Tibial nerve (tissue), 4 donors: Measurements from ENCODE around the gene IRX5. TPM values are rescaled to one million over a fixed set of nuclear protein-coding genes. Genes with fewer than 3 reads are reported as not detected.
A peak's percentile ranks its signal among the peaks of the same experiment; 100 is the strongest.

Source experiments
- DNase-seq, 2 donors: peaks; one replicate each; pipeline ENCODE4 v3.0.0-alpha.2; 2019; ENCODE audit warnings: low spot score in 2 of 2
- H3K27ac ChIP-seq, 4 donors: fragments of 200-600 bp; sonication (generic) in 3 of 4; one replicate each; pipeline ENCODE4 v1.5.1; 2017 to 2019; ENCODE audit warnings: mild to moderate bottlenecking in 1 of 4
- H3K27me3 ChIP-seq, 2 donors: fragments of 200-600 bp; sonication (generic) in 1 of 2; one replicate each; pipeline versions ENCODE4 v1.5.1 to v1.6.0; 2017 to 2019
- H3K36me3 ChIP-seq, 3 donors: fragments of 200-600 bp; sonication (generic); one replicate each; pipeline ENCODE4 v1.5.1; 2018 to 2019
- H3K4me1 ChIP-seq, 4 donors: fragments of 200-600 bp; sonication (generic) in 3 of 4; one replicate each; pipeline ENCODE4 v1.5.1; 2017 to 2019
- H3K4me3 ChIP-seq, 4 donors: fragments of 200-600 bp; sonication (generic) in 3 of 4; one replicate each; pipeline ENCODE4 v1.5.1; 2017 to 2019; ENCODE audit warnings: mild to moderate bottlenecking in 1 of 4, moderate library complexity in 1 of 4
- H3K9me3 ChIP-seq, 4 donors: fragments of 200-600 bp; sonication (generic) in 3 of 4; one replicate each; pipeline ENCODE4 v1.5.1; 2017 to 2019
- CTCF ChIP-seq, 5 experiments: fragments of 200-600 bp in 3 of 5; fragments of 450-650 bp in 2 of 5; sonication (generic) in 3 of 5; IDR thresholded peaks; one replicate each; pipeline ENCODE4 v1.5.1; 2016 to 2019; ENCODE audit warnings: antibody characterized with exemption in 5 of 5, mild to moderate bottlenecking in 3 of 5, moderate library complexity in 2 of 5
- EP300 ChIP-seq, 2 donors: sonication (generic); formaldehyde crosslinking; IDR thresholded peaks; one replicate each; pipeline ENCODE4 v1.6.1; 2017; ENCODE audit warnings: antibody characterized with exemption in 2 of 2, mild to moderate bottlenecking in 1 of 2
- POLR2A ChIP-seq, 2 donors: fragments of 450-650 bp; IDR thresholded peaks; one replicate each; pipeline ENCODE4 v1.6.1; 2017; ENCODE audit warnings: antibody characterized with exemption in 2 of 2, mild to moderate bottlenecking in 2 of 2, moderate library complexity in 2 of 2
- WGBS, 2 donors: methylation state at CpG; one replicate each; pipeline ENCODE4 v1.1.5; 2018; 5-methylcytosine and 5-hydroxymethylcytosine counted together
- total RNA-seq, 4 donors: library from RNA; depleted of rRNA; stranded (reverse); fragments of >200 nt; gene quantifications; one replicate each; pipeline ENCODE4 v1.1.0, GENCODE V29; 2016

IRX5 gene
- total RNA-seq, 4 donors from 2014 or later, result not detected

DNA sequence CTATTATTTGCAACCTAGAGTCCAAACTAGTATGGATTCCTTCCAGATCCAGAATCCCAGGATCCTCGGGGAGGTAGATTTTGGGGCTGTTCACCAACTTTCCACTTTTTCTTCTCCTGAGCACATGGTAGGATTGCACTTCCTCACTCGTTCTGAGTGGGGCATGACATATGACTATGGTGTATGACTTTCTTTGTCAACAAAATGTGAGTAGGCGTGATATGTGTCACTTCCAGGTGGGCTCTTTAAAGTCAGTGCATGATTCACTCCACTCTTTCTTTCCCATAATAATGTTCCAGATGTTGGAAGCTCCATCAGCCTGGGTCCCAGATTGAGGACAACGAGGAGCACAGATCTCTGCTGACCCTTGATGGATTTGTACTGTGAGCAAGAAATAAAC lies 21.5 kb downstream of the IRX5 start:
- DNase-seq, result no peak
- H3K4me1 ChIP-seq, result no peaks in the 10 kb centered on the region
- H3K4me3 ChIP-seq, result no peak overlapping the region
- H3K36me3 ChIP-seq, result no peaks in the 10 kb centered on the region
- WGBS, 2 donors, result 58 to 61% methylated on average over 4 of the region's 4 CpGs
- TF ChIP-seq CTCF (IDR thresholded peaks at IDR 0.05) (no peak), EP300 (IDR thresholded peaks at IDR 0.05) (no peak), POLR2A (IDR thresholded peaks at IDR 0.05) (no peak)
- no peak overlapping the region for H3K27ac ChIP-seq
- H3K9me3 ChIP-seq, result peaks cover 0 to 7% (median 0%) of the 10 kb centered on the region in 4 donors
- peaks cover 0 to 43% of the 10 kb centered on the region in 2 donors for H3K27me3 ChIP-seq

DNA sequence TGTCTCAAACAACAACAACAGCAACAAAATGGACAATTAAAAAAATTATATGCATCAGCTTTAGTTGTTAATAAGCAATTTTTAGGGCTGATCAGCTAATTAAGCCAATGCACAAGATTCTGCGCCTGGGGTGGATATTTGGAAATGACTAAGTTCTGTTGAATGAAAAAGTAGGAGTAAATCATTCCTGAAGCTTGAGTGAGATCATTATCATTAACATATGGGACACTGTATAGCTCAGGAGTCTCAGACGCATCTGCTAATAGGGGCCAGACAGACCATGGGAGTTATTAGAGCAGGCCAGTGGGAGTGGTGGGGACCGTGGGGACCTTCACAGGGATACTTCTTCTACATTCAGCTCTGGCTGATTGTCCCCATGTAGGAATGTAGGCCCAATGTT lies 22.8 kb downstream of the IRX5 start:
- 84 to 91% methylated on average over 3 of the region's 3 CpGs for WGBS, 2 donors
- Histone ChIP-seq H3K9me3 (peaks cover 0 to 7% (median 0%) of the 10 kb centered on the region in 4 donors), H3K36me3 (no peaks in the 10 kb centered on the region), H3K27me3 (peaks cover 0 to 36% of the 10 kb centered on the region in 2 donors), H3K4me3 (no peak overlapping the region), H3K27ac (no peak overlapping the region), H3K4me1 (no peaks in the 10 kb centered on the region)
- no peak for DNase-seq
- no peak for TF ChIP-seq CTCF (IDR thresholded peaks at IDR 0.05)
- TF ChIP-seq POLR2A (IDR thresholded peaks at IDR 0.05), result no peak
- no peak for TF ChIP-seq EP300 (IDR thresholded peaks at IDR 0.05)

GRCh38 chr16:54954220-54954619 lies 23.6 kb downstream of the IRX5 start:
- peaks cover 0 to 2% (median 0%) of the 10 kb centered on the region in 4 donors for H3K9me3 ChIP-seq
- DNase-seq, result no peak
- 67 to 72% methylated on average over 3 of the region's 3 CpGs for WGBS, 2 donors
- TF ChIP-seq EP300 (IDR thresholded peaks at IDR 0.05), result no peak
- TF ChIP-seq CTCF (IDR thresholded peaks at IDR 0.05), result no peak
- TF ChIP-seq POLR2A (IDR thresholded peaks at IDR 0.05), result no peak
- peaks cover 0 to 29% of the 10 kb centered on the region in 2 donors for H3K27me3 ChIP-seq
- no peaks in the 10 kb centered on the region for H3K4me1 ChIP-seq
- H3K4me3 ChIP-seq, result no peak overlapping the region
- no peaks in the 10 kb centered on the region for H3K36me3 ChIP-seq
- H3K27ac ChIP-seq, result no peak overlapping the region

DNA sequence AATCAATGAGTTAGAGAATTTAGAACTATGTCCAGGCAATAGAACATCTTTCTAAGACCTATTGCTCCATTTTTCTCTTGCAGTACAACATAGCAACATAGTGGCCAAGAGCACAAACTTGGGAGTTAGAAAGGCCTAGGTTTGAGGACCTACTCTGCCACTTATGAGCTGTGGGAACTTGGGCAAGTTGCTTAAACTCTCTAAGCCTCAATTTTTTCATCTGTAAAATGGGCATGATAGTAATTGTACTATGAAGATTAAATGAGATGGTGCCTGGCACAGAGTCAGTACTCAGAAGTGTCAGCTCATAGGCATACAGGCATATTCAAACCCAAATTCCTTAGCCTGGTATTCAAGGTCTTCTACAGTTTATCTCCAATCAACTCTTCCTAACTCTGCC lies 25.1 kb downstream of the IRX5 start:
- Histone ChIP-seq H3K27me3 (peaks cover 0 to 23% of the 10 kb centered on the region in 2 donors), H3K36me3 (no peaks in the 10 kb centered on the region), H3K4me3 (no peak overlapping the region), H3K4me1 (no peaks in the 10 kb centered on the region), H3K27ac (no peak overlapping the region), H3K9me3 (no peaks in the 10 kb centered on the region)
- no peak for TF ChIP-seq CTCF (IDR thresholded peaks at IDR 0.05)
- TF ChIP-seq POLR2A (IDR thresholded peaks at IDR 0.05), result no peak
- no peak for TF ChIP-seq EP300 (IDR thresholded peaks at IDR 0.05)
- DNase-seq, result no peak

- Histone ChIP-seq H3K4me1 (no peaks in the 10 kb centered on the region), H3K27ac (no peak overlapping the region), H3K9me3 (no peaks in the 10 kb centered on the region), H3K36me3 (no peaks in the 10 kb centered on the region), H3K4me3 (no peak overlapping the region), H3K27me3 (peaks cover 0 to 12% of the 10 kb centered on the region in 2 donors)
- no peak for DNase-seq
- 65 to 70% methylated on average over 2 of the region's 2 CpGs for WGBS, 2 donors
- peak in 1 of 5 experiments; percentile 25 for TF ChIP-seq CTCF (IDR thresholded peaks at IDR 0.05)
- no peak for TF ChIP-seq POLR2A (IDR thresholded peaks at IDR 0.05)
These were observed 26.9 kb downstream of the IRX5 start for GRCh38 chr16:54957403-54958166.
